Measurements from ENCODE around the gene LNX1.
A peak's percentile ranks its signal among the peaks of the same experiment; 100 is the strongest.
"Not testable (repeated sequence)": the region's sequence is repeated elsewhere in the genome, so short reads cannot be mapped to it uniquely, and the experiment has no call there.

Gene LNX1

DNA sequence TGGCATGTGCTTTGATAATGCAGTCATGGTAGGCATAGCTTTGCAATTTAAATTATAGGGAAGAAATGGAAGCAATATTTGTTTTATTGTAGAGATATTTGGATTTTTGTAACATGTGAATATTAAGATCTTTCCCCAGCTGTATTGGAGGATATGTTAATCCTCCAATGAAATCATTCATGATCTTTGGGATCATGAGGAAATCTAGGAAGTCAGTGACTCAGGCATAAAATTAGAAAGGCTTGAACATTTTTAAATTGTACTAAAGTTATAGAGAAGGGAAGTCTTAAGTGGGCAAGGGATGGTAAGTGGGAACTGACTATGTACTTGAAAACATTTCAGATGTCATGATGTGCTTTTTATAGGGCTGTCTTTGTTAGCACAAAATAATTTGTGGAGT is 167.0 kb downstream of the LNX1 start:
- DNase-seq (ENCODE audit: low read depth): peak; percentile 24
- H3K4me3 ChIP-seq (ENCODE audit: control insufficient read depth, low read depth, low read length): no peak overlapping the region
- TF ChIP-seq CTCF (conservative IDR thresholded peaks at IDR 0.05; ENCODE audit: control insufficient read depth, insufficient read depth, low read depth, low read length): no peak

DNA sequence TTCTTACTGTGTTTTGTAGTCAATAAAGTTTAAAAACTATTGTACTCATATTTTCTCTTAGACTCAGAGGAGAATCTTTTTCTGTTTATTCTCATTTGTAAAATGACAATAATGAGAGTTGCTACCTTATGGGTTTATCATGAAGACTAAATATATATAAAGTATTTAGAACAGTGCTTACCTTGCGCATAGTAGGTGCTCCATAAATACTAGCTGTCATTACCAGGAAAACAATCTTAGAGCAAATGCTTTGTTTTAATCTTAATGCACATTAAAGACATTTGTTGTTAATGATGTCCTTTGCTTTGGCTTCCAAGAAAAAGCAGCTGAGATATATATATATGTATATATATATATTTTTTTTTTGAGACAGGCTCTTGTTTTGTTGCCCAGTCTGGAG is 168.9 kb downstream of the LNX1 start:
- no peak for DNase-seq (ENCODE audit: low read depth)
- H3K4me3 ChIP-seq (ENCODE audit: control insufficient read depth, low read depth, low read length): no peak overlapping the region
- TF ChIP-seq CTCF (conservative IDR thresholded peaks at IDR 0.05; ENCODE audit: control insufficient read depth, insufficient read depth, low read depth, low read length): no peak

GRCh38 chr4:53421791-53422190 is 169.5 kb downstream of the LNX1 start:
- no peak overlapping the region for H3K4me3 ChIP-seq (ENCODE audit: control insufficient read depth, low read depth, low read length)
- DNase-seq (ENCODE audit: low read depth): no peak
- TF ChIP-seq CTCF (conservative IDR thresholded peaks at IDR 0.05; ENCODE audit: control insufficient read depth, insufficient read depth, low read depth, low read length): no peak

GRCh38 chr4:53419208-53419607 is 172.1 kb downstream of the LNX1 start:
- no peak for DNase-seq (ENCODE audit: low read depth)
- no peak overlapping the region for H3K4me3 ChIP-seq (ENCODE audit: control insufficient read depth, low read depth, low read length)
- TF ChIP-seq CTCF (conservative IDR thresholded peaks at IDR 0.05; ENCODE audit: control insufficient read depth, insufficient read depth, low read depth, low read length): no peak

GRCh38 chr4:53409479-53409878 is 181.8 kb downstream of the LNX1 start:
- not testable (repeated sequence) for H3K4me3 ChIP-seq (ENCODE audit: control insufficient read depth, low read depth, low read length); DNase-seq (ENCODE audit: low read depth)

Measured in fibroblast of mammary gland (primary cell).